Trophoblast cell (in vitro differentiated cells and primary cell): ENCODE data around the gene IYD.

Experiments
- DNase-seq, 2 donors: peaks; one replicate each; pipeline ENCODE4 v3.0.0-alpha.2; 2016
- H2AFZ ChIP-seq: 2 replicates; pipeline ENCODE4 v1.6.1; 2013; ENCODE audit warnings: low read length, moderate library complexity, mild to moderate bottlenecking; ENCODE audit not compliant: insufficient read depth, poor library complexity
- H2AK5ac ChIP-seq: 2 replicates; pipeline ENCODE4 v1.6.1; 2013; ENCODE audit warnings: mild to moderate bottlenecking, low read length
- H2BK120ac ChIP-seq: 2 replicates; pipeline ENCODE4 v1.6.1; 2013; ENCODE audit warnings: low read length, mild to moderate bottlenecking, moderate library complexity; ENCODE audit not compliant: insufficient read depth, poor library complexity
- H2BK12ac ChIP-seq: 2 replicates; pipeline ENCODE4 v1.6.1; 2013; ENCODE audit warnings: mild to moderate bottlenecking, low read length, moderate library complexity
- H2BK5ac ChIP-seq: 2 replicates; pipeline ENCODE4 v1.6.1; 2013; ENCODE audit warnings: low read length, low read depth, moderate library complexity, mild to moderate bottlenecking; ENCODE audit not compliant: poor library complexity
- H3K14ac ChIP-seq: 2 replicates; pipeline ENCODE4 v1.6.1; 2013; ENCODE audit warnings: mild to moderate bottlenecking, low read length
- H3K18ac ChIP-seq: 2 replicates; pipeline ENCODE4 v1.6.1; 2013; ENCODE audit warnings: mild to moderate bottlenecking, low read length
- H3K23ac ChIP-seq: 2 replicates; pipeline ENCODE4 v1.6.1; 2013; ENCODE audit warnings: low read length
- H3K27ac ChIP-seq: 2 replicates; pipeline ENCODE4 v1.5.1; 2013; ENCODE audit warnings: low read depth, mild to moderate bottlenecking, inconsistent platforms, low read length, moderate library complexity
- H3K27me3 ChIP-seq: 2 replicates; pipeline ENCODE4 v1.6.1; 2013; ENCODE audit warnings: inconsistent platforms, mild to moderate bottlenecking, low read length, moderate library complexity; ENCODE audit not compliant: insufficient read depth
- H3K36me3 ChIP-seq, 2 experiments: 1 replicate in 1 of 2; 2 replicates in 1 of 2; pipeline ENCODE4 v1.6.1; 2013; ENCODE audit warnings: low read length in 2 of 2, mild to moderate bottlenecking in 2 of 2, moderate library complexity in 1 of 2; ENCODE audit not compliant: insufficient read depth in 2 of 2, control insufficient read depth in 1 of 2
- H3K4ac ChIP-seq: 2 replicates; pipeline ENCODE4 v1.6.1; 2013; ENCODE audit warnings: low read depth, mild to moderate bottlenecking, low read length, moderate library complexity
- H3K4me1 ChIP-seq, 2 experiments: 1 replicate in 1 of 2; 2 replicates in 1 of 2; pipeline ENCODE4 v1.6.1; 2013; ENCODE audit warnings: low read length in 2 of 2, mild to moderate bottlenecking in 2 of 2, moderate library complexity in 1 of 2; ENCODE audit not compliant: insufficient read depth in 2 of 2, control insufficient read depth in 1 of 2
- H3K4me2 ChIP-seq: 2 replicates; pipeline ENCODE4 v1.6.1; 2013; ENCODE audit warnings: inconsistent platforms, mild to moderate bottlenecking, low read length, moderate library complexity
- H3K4me3 ChIP-seq: 2 replicates; pipeline ENCODE4 v1.5.1; 2013; ENCODE audit warnings: mild to moderate bottlenecking, low read depth, low read length, inconsistent platforms
- H3K79me1 ChIP-seq: one replicate; pipeline ENCODE4 v1.6.1; 2013; ENCODE audit warnings: low read length
- H3K79me2 ChIP-seq: 2 replicates; pipeline ENCODE4 v1.6.1; 2013; ENCODE audit warnings: low read length, mild to moderate bottlenecking; ENCODE audit not compliant: control insufficient read depth, insufficient read depth, poor library complexity
- H3K9ac ChIP-seq: 2 replicates; pipeline ENCODE4 v1.6.1; 2013; ENCODE audit warnings: mild to moderate bottlenecking, low read length
- H3K9me3 ChIP-seq: 2 replicates; pipeline ENCODE4 v1.6.1; 2013; ENCODE audit warnings: low read depth, mild to moderate bottlenecking, control low read depth, inconsistent platforms, low read length; ENCODE audit not compliant: insufficient read depth
- H4K12ac ChIP-seq: 2 replicates; pipeline ENCODE4 v1.6.1; 2013; ENCODE audit warnings: low read depth, mild to moderate bottlenecking, low read length, moderate library complexity
- H4K8ac ChIP-seq: 2 replicates; pipeline ENCODE4 v1.6.1; 2013; ENCODE audit warnings: low read depth, mild to moderate bottlenecking, low read length, moderate library complexity
- H4K91ac ChIP-seq: one replicate; pipeline ENCODE4 v1.6.1; 2013; ENCODE audit warnings: low read depth, mild to moderate bottlenecking, low read length, moderate library complexity
- WGBS: extraction: QIAGEN DNeasy Blood & Tissue Kit; methylation state at CpG from one replicate; pipeline ENCODE4 v1.1.7; 2013; ENCODE audit warnings: missing lambda C conversion rate; ENCODE audit not compliant: insufficient read length, insufficient coverage; ENCODE audit errors: extremely low coverage; 5-methylcytosine and 5-hydroxymethylcytosine counted together

Gene IYD

DNA sequence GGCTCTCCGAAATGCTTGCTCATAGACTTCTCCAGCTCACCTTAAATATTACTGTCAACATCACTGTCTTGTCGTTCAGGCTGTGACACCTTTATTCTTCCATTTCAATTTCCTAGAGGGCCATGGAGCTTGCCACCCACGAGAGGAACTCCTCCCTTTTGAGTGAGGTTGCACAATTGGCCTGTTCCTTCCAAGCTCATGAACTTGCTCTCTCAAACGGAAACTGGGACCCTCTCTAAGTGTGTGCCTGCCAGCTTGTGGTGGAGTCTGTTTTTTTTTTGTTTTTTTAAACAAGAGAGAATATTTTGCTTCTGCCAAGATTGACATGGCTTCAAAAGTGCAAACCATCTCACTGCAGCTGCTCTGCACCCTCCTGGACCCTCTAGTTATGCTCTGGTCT lies 19.3 kb upstream of the IYD start:
- Histone ChIP-seq H4K91ac (no peak overlapping the region), H2AK5ac (no peak overlapping the region), H3K27me3 (no peaks in the 10 kb centered on the region), H2BK5ac (no peak overlapping the region), H3K4me1 (no peaks in the 10 kb centered on the region), H3K9me3 (peaks cover 2% of the 10 kb centered on the region), H3K4me3 (no peak overlapping the region), H3K9ac (no peak overlapping the region), H2BK120ac (no peak overlapping the region), H3K4ac (no peak overlapping the region), H3K4me2 (no peak overlapping the region), H3K36me3 (no peaks in the 10 kb centered on the region), H3K14ac (no peak overlapping the region), H3K79me1 (no peaks in the 10 kb centered on the region), H2AFZ (no peak overlapping the region), H3K27ac (no peak overlapping the region), H4K12ac (no peak overlapping the region), H3K79me2 (no peaks in the 10 kb centered on the region), H3K18ac (no peak overlapping the region), H2BK12ac (no peak overlapping the region), H3K23ac (no peak overlapping the region), H4K8ac (no peak overlapping the region)
- WGBS = no CpG with 5 or more reads among the region's 4 CpGs
- DNase-seq = no peak

DNA sequence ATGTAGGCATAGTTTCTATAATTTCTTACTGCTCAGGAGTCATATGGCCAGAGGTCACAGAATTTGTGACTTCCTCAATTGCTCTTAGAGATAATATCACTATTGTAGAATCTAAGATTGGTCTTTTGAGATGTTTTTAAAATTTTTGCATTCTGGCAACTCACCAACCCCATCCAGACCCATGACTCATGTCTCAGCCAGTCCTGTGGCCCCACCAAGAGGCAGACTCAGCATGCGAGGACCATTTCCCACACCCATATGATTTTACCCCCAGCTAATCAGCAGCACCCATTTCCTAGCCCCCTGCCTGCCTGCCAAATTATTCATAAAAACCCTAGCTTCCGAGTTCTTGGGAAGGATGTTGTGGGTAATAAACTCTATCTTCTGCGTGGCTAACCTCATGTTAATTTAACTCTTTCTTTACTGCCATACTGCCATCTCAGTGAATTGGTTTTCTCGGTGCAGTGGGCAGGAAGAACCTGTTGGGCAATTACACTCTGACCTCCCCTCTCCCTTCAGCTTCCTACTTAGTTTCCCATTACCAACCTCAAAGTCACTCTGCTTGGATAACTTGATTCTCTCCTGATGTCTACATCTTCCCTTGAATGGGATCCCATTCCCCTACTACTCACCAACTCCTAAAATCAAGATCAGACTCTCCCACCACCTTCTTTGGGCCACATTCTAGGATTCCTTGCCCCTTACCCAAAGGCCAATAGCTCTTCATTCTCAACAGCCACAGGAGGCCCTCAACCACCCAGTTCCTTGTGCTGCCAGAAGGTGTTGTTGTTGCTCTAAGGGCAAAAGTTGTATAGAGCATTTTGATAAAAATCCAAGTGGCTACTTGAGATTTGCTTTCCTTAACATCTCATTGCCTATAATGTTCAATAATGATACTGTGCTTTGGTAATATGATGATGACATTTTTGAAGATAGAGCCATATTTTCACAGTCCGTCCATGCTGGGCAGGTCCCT lies 16.2 kb upstream of the IYD start:
- Histone ChIP-seq H3K79me1 (no peaks in the 10 kb centered on the region), H3K27me3 (no peaks in the 10 kb centered on the region), H2BK120ac (no peak overlapping the region), H3K4me3 (no peak overlapping the region), H2AFZ (no peak overlapping the region), H3K4me1 (no peaks in the 10 kb centered on the region), H3K79me2 (no peaks in the 10 kb centered on the region), H3K14ac (no peak overlapping the region), H4K12ac (no peak overlapping the region), H2AK5ac (no peak overlapping the region), H3K23ac (peak overlapping the region; percentile 49), H2BK12ac (no peak overlapping the region), H3K4ac (no peak overlapping the region), H3K9me3 (peaks cover 2% of the 10 kb centered on the region), H3K36me3 (no peaks in the 10 kb centered on the region), H2BK5ac (no peak overlapping the region), H3K18ac (no peak overlapping the region), H4K8ac (no peak overlapping the region), H3K27ac (no peak overlapping the region), H4K91ac (no peak overlapping the region), H3K4me2 (no peak overlapping the region), H3K9ac (no peak overlapping the region)
- peak in 1 of 2 donors; percentile 58 for DNase-seq
- WGBS = no CpG with 5 or more reads among the region's 5 CpGs

DNA sequence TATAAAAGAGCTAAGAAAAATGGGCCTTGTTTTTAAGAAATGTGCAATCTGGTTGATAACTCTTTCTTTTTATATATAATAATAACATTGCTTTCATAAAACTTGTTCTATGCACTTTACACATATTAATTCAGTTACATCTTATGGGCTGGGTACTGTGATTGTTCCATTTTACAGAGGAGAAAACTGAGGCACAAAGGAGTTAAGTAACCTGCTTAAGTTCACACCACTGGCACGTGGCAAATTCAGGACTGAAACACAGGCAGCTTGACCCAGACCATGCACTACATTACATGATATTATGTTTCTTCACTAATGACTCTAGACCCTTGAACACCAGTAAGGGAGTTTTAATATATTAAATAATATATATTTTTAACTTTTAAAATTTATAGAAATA lies 15.4 kb upstream of the IYD start:
- Histone ChIP-seq H2AFZ (no peak overlapping the region), H2BK120ac (no peak overlapping the region), H4K91ac (no peak overlapping the region), H3K79me1 (no peaks in the 10 kb centered on the region), H3K27me3 (no peaks in the 10 kb centered on the region), H3K79me2 (no peaks in the 10 kb centered on the region), H3K4me3 (no peak overlapping the region), H3K14ac (no peak overlapping the region), H2BK12ac (no peak overlapping the region), H2BK5ac (no peak overlapping the region), H3K18ac (no peak overlapping the region), H3K9ac (no peak overlapping the region), H3K9me3 (no peaks in the 10 kb centered on the region), H3K23ac (no peak overlapping the region), H4K8ac (no peak overlapping the region), H3K27ac (no peak overlapping the region), H3K4ac (no peak overlapping the region), H3K4me2 (no peak overlapping the region), H3K4me1 (no peaks in the 10 kb centered on the region), H3K36me3 (no peaks in the 10 kb centered on the region), H2AK5ac (no peak overlapping the region), H4K12ac (no peak overlapping the region)
- DNase-seq = no peak
- WGBS = no CpG with 5 or more reads among the region's 1 CpG

DNA sequence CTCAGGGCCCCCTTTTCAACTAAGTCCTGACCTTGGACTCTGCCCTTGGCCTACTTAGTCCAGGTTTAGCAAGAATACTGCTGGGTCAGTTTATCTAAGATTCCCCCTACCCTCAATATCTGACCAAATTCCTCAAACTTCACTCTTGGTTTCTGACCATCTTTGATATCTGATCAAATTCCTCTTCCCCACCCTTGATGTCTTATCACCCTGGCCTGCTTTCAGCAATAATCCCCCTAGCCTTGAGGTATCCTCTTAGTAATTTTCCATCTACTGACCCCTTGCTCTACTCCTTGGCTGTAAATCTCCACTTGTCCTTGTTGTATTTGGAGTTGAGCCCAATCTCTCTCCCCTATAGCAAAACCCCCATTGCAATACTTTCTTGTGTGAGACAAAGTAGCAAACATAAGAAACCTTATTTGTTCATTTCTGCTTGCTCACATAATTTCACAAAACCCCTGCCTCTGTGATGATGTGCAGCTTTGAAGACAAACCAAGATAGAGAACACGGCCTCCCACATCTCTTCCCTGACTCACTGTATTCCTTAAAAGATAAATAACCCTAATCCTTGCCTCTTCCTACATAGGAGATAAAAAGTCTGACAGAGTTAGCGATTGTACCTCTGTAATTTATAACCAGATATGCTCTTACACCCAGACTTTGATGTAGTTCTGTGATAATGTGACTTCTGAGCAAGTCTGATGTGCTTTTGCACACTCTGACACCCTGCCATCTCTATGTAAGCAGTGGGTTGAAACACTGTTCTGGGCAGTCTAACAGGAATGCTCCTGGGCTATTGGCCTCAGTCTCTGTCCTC lies 13.8 kb upstream of the IYD start:
- H3K23ac ChIP-seq = no peak overlapping the region
- no peak overlapping the region for H3K9ac ChIP-seq
- H3K4ac ChIP-seq = no peak overlapping the region
- H3K9me3 ChIP-seq = no peaks in the 10 kb centered on the region
- H3K79me1 ChIP-seq = no peaks in the 10 kb centered on the region
- no peak overlapping the region for H4K8ac ChIP-seq
- H2AFZ ChIP-seq = no peak overlapping the region
- no peak overlapping the region for H4K12ac ChIP-seq
- no peaks in the 10 kb centered on the region for H3K79me2 ChIP-seq
- no peak overlapping the region for H3K4me2 ChIP-seq
- H2BK5ac ChIP-seq = no peak overlapping the region
- no peak overlapping the region for H3K14ac ChIP-seq
- H3K4me1 ChIP-seq = no peaks in the 10 kb centered on the region
- no peak for DNase-seq
- no peak overlapping the region for H4K91ac ChIP-seq
- H2AK5ac ChIP-seq = no peak overlapping the region
- H3K27me3 ChIP-seq = no peaks in the 10 kb centered on the region
- H2BK12ac ChIP-seq = no peak overlapping the region
- no peak overlapping the region for H2BK120ac ChIP-seq
- no peak overlapping the region for H3K4me3 ChIP-seq
- no CpG with 5 or more reads among the region's 2 CpGs for WGBS
- H3K18ac ChIP-seq = no peak overlapping the region
- H3K27ac ChIP-seq = no peak overlapping the region
- no peaks in the 10 kb centered on the region for H3K36me3 ChIP-seq
